ENCODE data around the gene CHIT1.

CHIT1 gene

GRCh38 chr1:203274603-203275381 lies 45.3 kb upstream of the CHIT1 start:
- no peak for TF ChIP-seq CTCF (IDR thresholded peaks at IDR 0.05; ENCODE audit: borderline replicate concordance, insufficient read depth, low read depth, low read length)
- H3K4me3 ChIP-seq (ENCODE audit: low read depth, low read length), result peak overlapping the region; percentile 65

- no peak for TF ChIP-seq CTCF (IDR thresholded peaks at IDR 0.05; ENCODE audit: borderline replicate concordance, insufficient read depth, low read depth, low read length)
- peak overlapping the region; percentile 65 for H3K4me3 ChIP-seq (ENCODE audit: low read depth, low read length)
Observed at GRCh38 chr1:203273869-203274602, 44.6 kb upstream of the CHIT1 start.

- TF ChIP-seq CTCF (IDR thresholded peaks at IDR 0.05; ENCODE audit: borderline replicate concordance, insufficient read depth, low read depth, low read length), result peak; percentile 92
- H3K4me3 ChIP-seq (ENCODE audit: low read depth, low read length), result peak overlapping the region; percentile 65
Observed at GRCh38 chr1:203273206-203273868, 43.9 kb upstream of the CHIT1 start.

- H3K4me3 ChIP-seq (ENCODE audit: low read depth, low read length), result peak overlapping the region; percentile 24
- no peak for TF ChIP-seq CTCF (IDR thresholded peaks at IDR 0.05; ENCODE audit: borderline replicate concordance, insufficient read depth, low read depth, low read length)
Observed at GRCh38 chr1:203272633-203273205, 43.2 kb upstream of the CHIT1 start.

GRCh38 chr1:203271962-203272632 lies 42.6 kb upstream of the CHIT1 start:
- no peak overlapping the region for H3K4me3 ChIP-seq (ENCODE audit: low read depth, low read length)
- no peak for TF ChIP-seq CTCF (IDR thresholded peaks at IDR 0.05; ENCODE audit: borderline replicate concordance, insufficient read depth, low read depth, low read length)

GRCh38 chr1:203271018-203271743 lies 41.7 kb upstream of the CHIT1 start:
- H3K4me3 ChIP-seq (ENCODE audit: low read depth, low read length), result no peak overlapping the region
- no peak for TF ChIP-seq CTCF (IDR thresholded peaks at IDR 0.05; ENCODE audit: borderline replicate concordance, insufficient read depth, low read depth, low read length)
